ENCODE data around the gene IBTK. TPM values are rescaled to one million over a fixed set of nuclear protein-coding genes. Genes with fewer than 3 reads are reported as not detected.
"Not testable (repeated sequence)": the region's sequence is repeated elsewhere in the genome, so short reads cannot be mapped to it uniquely, and the experiment has no call there.

Gene IBTK
- total and polyA plus RNA-seq, 12 donors: 15.3 to 40.1 (median 36.4) TPM

- DNase-seq: no peak
- Histone ChIP-seq H3K27ac (no peak overlapping the region), H3K4me3 (no peak overlapping the region), H3K36me3 (peaks cover 0 to 96% (median 24%) of the 10 kb centered on the region in 9 donors), H3K9me3 (no peaks in the 10 kb centered on the region), H3K4me1 (peaks cover 0 to 27% (median 5%) of the 10 kb centered on the region in 9 donors), H3K27me3 (no peaks in the 10 kb centered on the region)
- intact Hi-C loops (cut with DNase I): loop anchor here in 6 of 10 donors (5.0 to 10.0 kb wide), 6 partner anchors 98 to 1568 kb away; partner anchors contain the start of gene TENT5A (in 4 of the 6)
- ATAC-seq: no peak
- TF ChIP-seq CTCF (IDR thresholded peaks at IDR 0.05): no peak
- WGBS, 2 donors: 96 to 98% methylated on average over 5 of the region's 5 CpGs
Measured at GRCh38 chr6:82172594-82172993, 75.0 kb downstream of the IBTK start.

- ATAC-seq (peak in 5 of 8 donors; percentile 25 to 66 (median 60)), DNase-seq (no peak)
- H3K27ac ChIP-seq: peak overlapping the region in 6 of 10 donors; percentile 3 to 78 (median 46)
- no peaks in the 10 kb centered on the region for H3K9me3 ChIP-seq
- no peaks in the 10 kb centered on the region for H3K27me3 ChIP-seq
- no peak for TF ChIP-seq CTCF (IDR thresholded peaks at IDR 0.05)
- intact Hi-C loops (cut with DNase I): loop anchor here in 3 of 10 donors (5.0 to 10.0 kb wide), 4 partner anchors 92 to 417 kb away; partner anchors contain the start of gene TENT5A (in 1 of the 3)
- no peak overlapping the region for H3K4me3 ChIP-seq
- H3K36me3 ChIP-seq: peaks cover 0 to 81% (median 26%) of the 10 kb centered on the region in 9 donors
- H3K4me1 ChIP-seq: peaks cover 0 to 12% (median 4%) of the 10 kb centered on the region in 9 donors
- WGBS, 2 donors: 56 to 79% methylated on average over 2 of the region's 2 CpGs
Measured at GRCh38 chr6:82169138-82169876, 78.2 kb downstream of the IBTK start.

DNA sequence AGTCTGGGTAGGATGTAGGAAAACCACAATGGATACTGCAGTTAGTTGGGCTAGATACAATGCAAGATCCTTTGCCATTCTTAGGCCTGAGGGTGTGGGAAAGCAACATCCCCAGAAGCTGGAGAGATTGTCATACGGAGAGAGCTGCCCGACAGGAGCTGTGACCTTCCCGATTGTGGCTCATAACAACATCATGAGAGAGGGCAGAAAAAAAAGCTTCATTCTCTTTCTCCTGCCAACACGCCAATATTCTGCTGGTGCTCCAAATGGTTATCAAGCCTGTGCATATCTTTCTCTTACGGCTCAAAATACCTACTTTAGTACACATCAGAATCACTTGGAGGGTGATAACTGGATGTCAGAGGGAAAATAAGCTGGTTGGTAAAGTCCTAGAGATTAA, 81.1 kb downstream of the IBTK start:
- Histone ChIP-seq H3K27me3 (no peaks in the 10 kb centered on the region), H3K4me3 (no peak overlapping the region), H3K9me3 (no peaks in the 10 kb centered on the region), H3K36me3 (peaks cover 0 to 53% (median 10%) of the 10 kb centered on the region in 9 donors), H3K27ac (peak overlapping the region; percentile 2 to 78 (median 60)), H3K4me1 (peaks cover 0 to 11% (median 0%) of the 10 kb centered on the region in 9 donors)
- intact Hi-C loops (cut with DNase I): loop anchor here in 3 of 10 donors (5.0 to 10.0 kb wide), 4 partner anchors 89 to 414 kb away; partner anchors contain the start of gene TENT5A (in 1 of the 3)
- TF ChIP-seq CTCF (IDR thresholded peaks at IDR 0.05): no peak
- 45 to 66% methylated on average over 5 of the region's 5 CpGs for WGBS, 2 donors
- ATAC-seq (peak; percentile 69 to 93 (median 84)), DNase-seq (peak in 1 of 2 donors; percentile 35)

- Histone ChIP-seq H3K27me3 (no peaks in the 10 kb centered on the region), H3K4me3 (no peak overlapping the region), H3K27ac (no peak overlapping the region), H3K4me1 (peaks cover 0 to 5% (median 0%) of the 10 kb centered on the region in 9 donors), H3K36me3 (no peaks in the 10 kb centered on the region), H3K9me3 (peaks cover 0 to 9% (median 0%) of the 10 kb centered on the region in 11 donors)
- DNase-seq (no peak), ATAC-seq (no peak)
- 90 to 94% methylated on average over 12 of the region's 12 CpGs for WGBS, 2 donors
- intact Hi-C loops (cut with DNase I): loop anchor here in 1 of 10 donors (10.0 kb wide), 1 partner anchor 266 kb away; no protein-coding TSS in a partner anchor
- no peak for TF ChIP-seq CTCF (IDR thresholded peaks at IDR 0.05)
Measured at GRCh38 chr6:82160255-82160990, 87.1 kb downstream of the IBTK start.

- intact Hi-C loops (cut with DNase I); H3K4me3 ChIP-seq; H3K27ac ChIP-seq; H3K4me1 ChIP-seq; ATAC-seq; H3K27me3 ChIP-seq; H3K36me3 ChIP-seq; DNase-seq: not testable (repeated sequence)
- H3K9me3 ChIP-seq: peaks cover 0 to 35% (median 10%) of the 10 kb centered on the region in 11 donors
- 78 to 80% methylated on average over 3 of the region's 3 CpGs for WGBS, 2 donors
Measured at GRCh38 chr6:82152786-82153185, 94.8 kb downstream of the IBTK start.

DNA sequence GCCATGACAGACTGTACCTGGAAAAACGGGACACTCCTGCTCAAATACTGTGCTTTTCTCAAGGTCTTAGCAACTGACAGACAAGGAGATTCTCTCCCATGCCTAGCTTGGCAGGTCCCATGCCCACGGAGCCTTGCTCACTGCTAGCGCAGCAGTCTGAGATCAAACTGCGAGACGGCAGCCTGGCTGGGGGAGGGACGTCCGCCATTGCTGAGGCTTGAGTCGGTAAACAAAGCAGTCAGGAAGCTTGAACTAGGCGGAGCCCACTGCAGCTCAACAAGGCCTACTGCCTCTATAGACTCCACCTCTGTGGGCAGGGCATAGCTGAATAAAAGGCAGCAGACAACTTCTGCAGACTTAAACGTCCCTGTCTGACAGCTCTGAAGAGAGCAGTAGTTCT, 96.4 kb downstream of the IBTK start:
- H3K4me1 ChIP-seq; intact Hi-C loops (cut with DNase I); H3K36me3 ChIP-seq; H3K27ac ChIP-seq; H3K27me3 ChIP-seq; ATAC-seq; DNase-seq; H3K4me3 ChIP-seq: not testable (repeated sequence)
- peaks cover 0 to 33% (median 10%) of the 10 kb centered on the region in 11 donors for H3K9me3 ChIP-seq
- WGBS, 2 donors: 90 to 97% methylated on average over 10 of the region's 10 CpGs

Measured in heart right ventricle (tissue), 16 donors.